CD14-positive monocyte (primary cell): ENCODE results near the gene PPEF1. TPM values are rescaled to one million over a fixed set of nuclear protein-coding genes. Genes with fewer than 3 reads are reported as not detected.

Source experiments
- DNase-seq, 3 donors: peaks; one replicate each; pipeline ENCODE4 v3.0.0-alpha.2; 2011 to 2022
- H2AFZ ChIP-seq: 2 replicates; pipeline ENCODE4 v1.6.0; 2012; ENCODE audit warnings: mild to moderate bottlenecking, low read depth, low read length, inconsistent platforms; ENCODE audit not compliant: insufficient read depth, poor library complexity, severe bottlenecking
- H3K27ac ChIP-seq, 2 donors: 1 replicate in 1 of 2; 2 replicates in 1 of 2; pipeline ENCODE4 v1.5.1; 2012 to 2013; ENCODE audit warnings: low read length in 2 of 2, control low read depth in 1 of 2, inconsistent platforms in 1 of 2, low read depth in 1 of 2, mild to moderate bottlenecking in 1 of 2
- H3K27me3 ChIP-seq, 2 donors: one replicate each; pipeline versions ENCODE4 v1.6.0 to v1.6.1; 2011 to 2013; ENCODE audit warnings: low read length in 2 of 2; ENCODE audit not compliant: control insufficient read depth in 2 of 2, insufficient read depth in 2 of 2
- H3K36me3 ChIP-seq, 2 donors: replicated peaks in 1 of 2; 1 replicate in 1 of 2; 2 replicates in 1 of 2; pipeline versions ENCODE4 v1.5.1 to v1.6.1; 2012 to 2013; ENCODE audit warnings: low read length in 2 of 2, control low read depth in 1 of 2, inconsistent platforms in 1 of 2, mild to moderate bottlenecking in 1 of 2; ENCODE audit not compliant: insufficient read depth in 2 of 2, control insufficient read depth in 1 of 2
- H3K4me1 ChIP-seq, 2 donors: 1 replicate in 1 of 2; 2 replicates in 1 of 2; pipeline versions ENCODE4 v1.5.1 to v1.6.1; 2012 to 2013; ENCODE audit warnings: low read length in 2 of 2, control low read depth in 1 of 2, inconsistent platforms in 1 of 2, mild to moderate bottlenecking in 1 of 2, moderate library complexity in 1 of 2; ENCODE audit not compliant: insufficient read depth in 2 of 2, control insufficient read depth in 1 of 2
- H3K4me2 ChIP-seq: replicated peaks from 2 replicates; pipeline ENCODE3; 2012; ENCODE audit warnings: low read length, moderate library complexity, mild to moderate bottlenecking; ENCODE audit not compliant: poor library complexity, severe bottlenecking; ENCODE audit errors: extremely low read depth
- H3K4me3 ChIP-seq, 3 experiments: fragments of 200-600 bp in 1 of 3; sonication (generic) in 1 of 3; replicated peaks in 1 of 3; 1 replicate in 2 of 3; 2 replicates in 1 of 3; pipeline ENCODE4 v1.5.1; 2011 to 2013; ENCODE audit warnings: low read length in 3 of 3, mild to moderate bottlenecking in 3 of 3, control low read depth in 2 of 3, low read depth in 2 of 3, inconsistent platforms in 1 of 3, moderate library complexity in 1 of 3
- H3K79me2 ChIP-seq: 2 replicates; pipeline ENCODE4 v1.6.0; 2012; ENCODE audit warnings: mild to moderate bottlenecking, control low read depth, inconsistent platforms, low read length, moderate library complexity; ENCODE audit not compliant: insufficient read depth
- H3K9ac ChIP-seq: 2 replicates; pipeline ENCODE4 v1.6.0; 2017; ENCODE audit warnings: low read length, mild to moderate bottlenecking; ENCODE audit not compliant: insufficient read depth, poor library complexity, severe bottlenecking
- H3K9me3 ChIP-seq, 2 donors: replicated peaks in 1 of 2; 1 replicate in 1 of 2; 2 replicates in 1 of 2; pipeline versions ENCODE4 v1.5.1 to v1.6.1; 2012 to 2013; ENCODE audit warnings: low read length in 2 of 2, control low read depth in 1 of 2; ENCODE audit not compliant: control insufficient read depth in 1 of 2, insufficient read depth in 1 of 2
- H4K20me1 ChIP-seq: 2 replicates; pipeline ENCODE4 v1.6.0; 2012; ENCODE audit warnings: mild to moderate bottlenecking, low read length, control low read depth, moderate library complexity; ENCODE audit not compliant: insufficient read depth
- H3K27ac Mint-ChIP-seq, 7 donors: one replicate each; pipeline ENCODE4 v1.8.0; 2020; ENCODE audit warnings: mild to moderate bottlenecking in 7 of 7, mixed read lengths in 7 of 7, moderate library complexity in 6 of 7, inconsistent platforms in 2 of 7
- H3K27me3 Mint-ChIP-seq, 3 donors: one replicate each; pipeline ENCODE4 v1.8.0; 2021 to 2022; ENCODE audit warnings: low read depth in 3 of 3, mild to moderate bottlenecking in 3 of 3, mixed read lengths in 3 of 3, moderate library complexity in 3 of 3, inconsistent platforms in 1 of 3
- H3K36me3 Mint-ChIP-seq, 2 donors: one replicate each; pipeline ENCODE4 v1.8.0; 2020; ENCODE audit warnings: mixed read lengths in 2 of 2, inconsistent platforms in 1 of 2, mild to moderate bottlenecking in 1 of 2
- H3K4me1 Mint-ChIP-seq: one replicate; pipeline ENCODE4 v1.8.0; 2020; ENCODE audit warnings: mild to moderate bottlenecking, mixed read lengths
- H3K4me3 Mint-ChIP-seq, 2 donors: one replicate each; pipeline ENCODE4 v1.8.0; 2020; ENCODE audit warnings: mild to moderate bottlenecking in 2 of 2, mixed read lengths in 2 of 2, moderate library complexity in 1 of 2
- H3K9me3 Mint-ChIP-seq, 7 donors: one replicate each; pipeline ENCODE4 v1.8.0; 2020 to 2022; ENCODE audit warnings: mixed read lengths in 7 of 7, mild to moderate bottlenecking in 6 of 7, moderate library complexity in 6 of 7, inconsistent platforms in 2 of 7
- WGBS: methylation state at CpG from one replicate; pipeline ENCODE4 v1.1.5; 2013; ENCODE audit warnings: missing lambda C conversion rate; ENCODE audit not compliant: insufficient coverage; 5-methylcytosine and 5-hydroxymethylcytosine counted together
- intact Hi-C, 2 donors: fragments of 100-400 bp; cut with micrococcal nuclease; formaldehyde crosslinking; loops; one replicate each; pipeline versions ENCODE4 v1.15.0 to v1.15.1; 2023
- polyA plus RNA-seq, 3 donors: library from polyadenylated mRNA; depleted of rRNA in 1 of 3; unstranded in 2 of 3; stranded (reverse) in 1 of 3; fragments of 300-500 nt in 2 of 3; fragments of >200 nt in 1 of 3; fragmentation: Illumina TruSeq in 2 of 3; gene quantifications; 1 replicate in 2 of 3; 2 replicates in 1 of 3; pipeline ENCODE4 v1.2.3, GENCODE V29; 2012 to 2021
- TF ChIP-seq, protein P1 (sequence below): fragments of 200-600 bp; IDR thresholded peaks from one replicate; pipeline ENCODE4 v1.8.0; 2022; ENCODE audit warnings: antibody characterized with exemption, mild to moderate bottlenecking

Gene PPEF1
- polyA plus RNA-seq, 3 donors, result 0.26 to 0.32 TPM; not detected in 1

- no peaks in the 10 kb centered on the region for H3K4me1 ChIP-seq
- H3K9me3 Mint-ChIP-seq, result peaks cover 0 to 10% (median 3%) of the 10 kb centered on the region in 7 donors
Observed at GRCh38 chrX:18861511-18861910, 154.1 kb downstream of the PPEF1 start.

DNA sequence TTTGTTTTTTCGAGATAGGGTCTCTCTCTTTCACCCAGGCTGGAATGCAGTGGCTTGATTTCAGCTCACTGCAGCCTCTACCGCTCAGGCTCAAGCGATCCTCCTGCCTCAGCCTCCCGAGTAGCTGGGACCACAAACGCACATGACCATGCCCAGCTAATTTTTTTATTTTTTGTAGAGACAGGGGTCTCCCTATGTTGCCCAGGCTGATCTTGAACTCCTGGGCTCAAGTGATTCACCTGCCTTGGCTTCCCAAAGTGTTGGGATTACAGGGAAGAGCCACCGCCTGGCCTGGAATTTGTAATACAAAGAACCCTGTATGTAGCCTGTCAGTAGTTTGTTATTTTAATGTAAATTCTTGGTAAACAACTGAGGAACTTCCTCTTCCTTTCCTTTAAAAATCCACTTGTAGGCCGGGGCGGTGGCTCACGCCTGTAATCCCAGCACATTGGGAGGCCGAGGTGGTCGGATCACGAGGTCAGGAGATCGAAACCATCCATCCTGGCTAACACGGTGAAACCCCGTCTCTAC is 157.0 kb downstream of the PPEF1 start:
- H3K27ac ChIP-seq, result no peak overlapping the region
- H3K27ac Mint-ChIP-seq, result no peak overlapping the region
- intact Hi-C loops, result no loop called here
- H3K27me3 Mint-ChIP-seq, result peaks cover 1 to 8% (median 1%) of the 10 kb centered on the region in 3 donors
- no peaks in the 10 kb centered on the region for H3K4me1 Mint-ChIP-seq
- WGBS, result 100% methylated on average over 3 of the region's 15 CpGs
- H2AFZ ChIP-seq, result no peak overlapping the region
- no peaks in the 10 kb centered on the region for H3K4me1 ChIP-seq
- no peak overlapping the region for H3K9ac ChIP-seq
- no peaks in the 10 kb centered on the region for H3K9me3 ChIP-seq
- H3K4me3 Mint-ChIP-seq, result no peak overlapping the region
- TF ChIP-seq, protein P1, sequence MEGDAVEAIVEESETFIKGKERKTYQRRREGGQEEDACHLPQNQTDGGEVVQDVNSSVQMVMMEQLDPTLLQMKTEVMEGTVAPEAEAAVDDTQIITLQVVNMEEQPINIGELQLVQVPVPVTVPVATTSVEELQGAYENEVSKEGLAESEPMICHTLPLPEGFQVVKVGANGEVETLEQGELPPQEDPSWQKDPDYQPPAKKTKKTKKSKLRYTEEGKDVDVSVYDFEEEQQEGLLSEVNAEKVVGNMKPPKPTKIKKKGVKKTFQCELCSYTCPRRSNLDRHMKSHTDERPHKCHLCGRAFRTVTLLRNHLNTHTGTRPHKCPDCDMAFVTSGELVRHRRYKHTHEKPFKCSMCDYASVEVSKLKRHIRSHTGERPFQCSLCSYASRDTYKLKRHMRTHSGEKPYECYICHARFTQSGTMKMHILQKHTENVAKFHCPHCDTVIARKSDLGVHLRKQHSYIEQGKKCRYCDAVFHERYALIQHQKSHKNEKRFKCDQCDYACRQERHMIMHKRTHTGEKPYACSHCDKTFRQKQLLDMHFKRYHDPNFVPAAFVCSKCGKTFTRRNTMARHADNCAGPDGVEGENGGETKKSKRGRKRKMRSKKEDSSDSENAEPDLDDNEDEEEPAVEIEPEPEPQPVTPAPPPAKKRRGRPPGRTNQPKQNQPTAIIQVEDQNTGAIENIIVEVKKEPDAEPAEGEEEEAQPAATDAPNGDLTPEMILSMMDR, result no peak
- H3K27me3 ChIP-seq, result no peaks in the 10 kb centered on the region
- no peak overlapping the region for H3K4me3 ChIP-seq
- DNase-seq, result no peak
- H3K4me2 ChIP-seq, result no peak overlapping the region
- H3K79me2 ChIP-seq, result no peaks in the 10 kb centered on the region
- peaks cover 0 to 6% (median 0%) of the 10 kb centered on the region in 7 donors for H3K9me3 Mint-ChIP-seq
- H3K36me3 Mint-ChIP-seq, result no peaks in the 10 kb centered on the region
- H4K20me1 ChIP-seq, result no peaks in the 10 kb centered on the region
- no peaks in the 10 kb centered on the region for H3K36me3 ChIP-seq

More at GRCh38 chrX:18861511-18861910, 154.1 kb downstream of the PPEF1 start:
- H3K4me1 Mint-ChIP-seq, result peaks cover 2% of the 10 kb centered on the region
- no peak overlapping the region for H3K4me2 ChIP-seq
- H3K79me2 ChIP-seq, result no peaks in the 10 kb centered on the region
- H3K27ac ChIP-seq, result no peak overlapping the region
- TF ChIP-seq, protein P1, result no peak
- no peaks in the 10 kb centered on the region for H3K27me3 ChIP-seq
- H3K9ac ChIP-seq, result no peak overlapping the region
- no peak overlapping the region for H3K27ac Mint-ChIP-seq
- H3K9me3 ChIP-seq, result no peaks in the 10 kb centered on the region
- no CpG with 5 or more reads among the region's 5 CpGs for WGBS
- H2AFZ ChIP-seq, result no peak overlapping the region
- H3K36me3 ChIP-seq, result no peaks in the 10 kb centered on the region
- no peak overlapping the region for H3K4me3 ChIP-seq
- H3K36me3 Mint-ChIP-seq, result no peaks in the 10 kb centered on the region
- no peaks in the 10 kb centered on the region for H4K20me1 ChIP-seq
- H3K4me3 Mint-ChIP-seq, result no peak overlapping the region
- intact Hi-C loops, result no loop called here
- DNase-seq, result no peak
- H3K27me3 Mint-ChIP-seq, result peaks cover 0 to 9% (median 1%) of the 10 kb centered on the region in 3 donors
